HG03064 (cell line): ENCODE data around the gene MXD4.
"Not testable (repeated sequence)": the region's sequence is repeated elsewhere in the genome, so short reads cannot be mapped to it uniquely, and the experiment has no call there.

Experiments
- ATAC-seq: cut with Tn5 transposase; IDR thresholded peaks from one replicate; pipeline ENCODE4 v1.9.1; 2021; ENCODE audit warnings: low read depth; ENCODE audit not compliant: unreplicated experiment

The MXD4 gene

DNA sequence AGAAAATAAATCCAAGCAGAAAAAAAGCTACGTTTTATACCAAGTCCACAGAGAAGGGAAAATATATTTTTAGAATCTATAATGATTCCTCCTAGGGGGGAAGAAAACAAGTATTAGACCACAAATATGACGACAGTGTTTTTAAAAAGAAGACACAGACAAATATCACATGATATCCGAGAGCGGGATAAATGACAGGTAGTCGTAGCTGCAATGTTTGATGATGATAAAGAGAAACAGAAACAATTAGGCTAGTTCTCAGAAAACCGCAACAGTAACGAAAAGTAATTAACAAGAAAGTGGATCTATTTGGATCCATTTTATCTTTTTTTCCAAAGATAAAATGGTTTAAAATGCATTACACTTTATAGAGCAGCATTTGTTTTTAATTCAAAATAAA lies 20.9 kb downstream of the MXD4 start:
- no peak for ATAC-seq

DNA sequence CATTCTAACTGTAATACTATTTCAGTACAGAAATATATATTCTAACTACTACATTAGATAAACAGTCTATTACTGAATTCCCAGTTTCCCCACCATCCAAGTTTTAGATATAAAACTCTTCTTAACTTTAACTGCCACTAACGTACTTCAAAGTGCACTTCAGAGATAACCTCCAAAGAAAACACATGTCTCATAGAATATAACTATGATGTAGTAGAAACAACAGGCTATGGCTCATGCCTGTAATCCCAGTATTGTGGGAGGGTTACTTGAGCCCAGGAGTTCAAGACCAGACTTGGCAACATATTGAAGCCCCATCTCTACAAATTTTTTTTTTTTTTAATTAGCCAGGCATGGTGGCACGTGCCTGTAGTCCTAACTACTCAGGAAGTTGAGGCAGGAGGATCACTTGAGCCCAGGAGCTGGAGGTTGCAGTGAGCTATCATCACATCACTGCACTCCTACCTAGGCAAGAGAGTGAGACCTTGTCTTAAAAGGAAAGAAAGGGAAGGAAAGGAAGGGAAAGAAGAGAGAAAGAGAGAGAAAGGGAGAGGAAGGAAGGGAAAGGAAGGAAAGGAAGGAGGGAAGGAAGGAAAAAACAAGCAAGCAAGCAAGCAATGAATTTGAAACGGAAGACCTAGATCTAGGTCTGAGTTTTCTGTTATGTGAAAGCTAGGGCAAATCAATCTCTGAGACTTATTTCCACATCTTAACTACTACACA lies 24.8 kb downstream of the MXD4 start:
- ATAC-seq = no peak

DNA sequence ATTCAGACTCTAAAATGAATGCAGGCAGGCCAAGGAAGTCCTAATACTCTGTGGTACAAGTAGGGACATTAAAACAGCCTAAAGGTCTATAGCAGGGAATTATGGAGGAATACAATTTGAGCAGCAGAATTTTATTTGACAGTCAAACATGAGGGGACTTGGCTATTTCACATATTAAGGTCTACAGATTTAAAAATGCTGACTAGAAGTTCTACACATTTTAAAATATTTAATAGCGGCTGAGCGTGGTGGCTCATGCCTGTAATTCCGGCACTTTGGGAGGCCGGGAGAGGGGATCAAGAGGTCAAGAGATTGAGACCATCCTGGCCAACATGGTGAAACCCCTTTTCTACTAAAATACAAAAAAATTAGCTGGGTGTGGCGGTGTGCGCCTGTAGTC lies 30.8 kb downstream of the MXD4 start:
- no peak for ATAC-seq

DNA sequence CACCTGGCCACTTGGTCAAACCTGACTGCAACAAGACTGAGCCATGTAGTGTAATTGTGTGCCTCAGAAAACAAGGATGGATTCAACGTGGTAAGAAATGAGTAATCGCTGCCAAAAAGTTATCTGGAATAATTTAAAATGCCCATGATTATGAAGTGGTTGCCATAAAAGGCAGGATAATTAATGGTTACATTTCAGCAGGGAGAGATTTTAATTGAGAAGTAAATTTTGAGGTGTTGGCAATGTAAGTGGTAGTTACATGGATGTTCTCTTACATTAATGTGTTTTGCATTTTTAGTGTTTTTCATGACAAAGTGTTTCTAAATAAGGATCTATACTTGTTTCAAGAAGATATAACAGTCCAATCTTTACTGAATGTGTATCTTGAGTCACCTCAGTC lies 35.6 kb downstream of the MXD4 start:
- no peak for ATAC-seq

DNA sequence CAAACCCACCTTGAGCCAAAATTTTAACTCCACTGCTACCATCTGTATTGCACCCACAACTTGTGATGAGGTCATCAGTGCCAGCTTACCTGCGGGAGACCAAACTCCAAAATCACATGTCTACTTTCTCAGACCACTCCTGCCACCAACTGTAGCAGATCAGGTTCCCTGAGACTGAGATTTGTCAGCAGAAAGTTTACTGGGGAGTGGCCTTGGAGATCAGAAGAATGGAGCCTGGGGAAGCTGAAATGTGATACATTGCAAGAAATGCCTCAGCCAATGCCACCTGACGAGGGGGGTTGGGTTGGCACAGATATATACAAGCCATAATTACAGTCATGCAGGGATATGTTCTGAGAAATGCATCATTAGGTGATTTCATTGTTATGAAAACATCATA lies 39.1 kb downstream of the MXD4 start:
- ATAC-seq = no peak

DNA sequence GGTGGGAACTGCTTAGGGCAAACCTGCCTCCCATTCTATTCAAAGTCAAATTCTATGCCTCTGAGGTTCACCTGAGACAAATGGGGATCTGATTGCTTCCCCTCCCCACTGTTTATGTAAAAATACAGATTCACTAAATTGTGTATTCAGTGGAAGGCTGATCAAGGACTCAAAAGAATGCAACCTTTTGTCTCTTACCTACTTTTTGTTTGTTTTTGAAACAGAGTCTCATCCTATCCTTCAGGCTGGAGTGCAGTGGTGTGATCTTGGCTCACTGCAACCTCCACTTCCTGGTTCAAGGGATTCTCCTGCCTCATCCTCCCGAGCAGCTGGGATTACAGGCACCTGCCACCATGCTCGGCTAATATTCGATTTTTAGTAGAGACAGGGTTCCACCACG lies 40.5 kb downstream of the MXD4 start:
- not testable (repeated sequence) for ATAC-seq

DNA sequence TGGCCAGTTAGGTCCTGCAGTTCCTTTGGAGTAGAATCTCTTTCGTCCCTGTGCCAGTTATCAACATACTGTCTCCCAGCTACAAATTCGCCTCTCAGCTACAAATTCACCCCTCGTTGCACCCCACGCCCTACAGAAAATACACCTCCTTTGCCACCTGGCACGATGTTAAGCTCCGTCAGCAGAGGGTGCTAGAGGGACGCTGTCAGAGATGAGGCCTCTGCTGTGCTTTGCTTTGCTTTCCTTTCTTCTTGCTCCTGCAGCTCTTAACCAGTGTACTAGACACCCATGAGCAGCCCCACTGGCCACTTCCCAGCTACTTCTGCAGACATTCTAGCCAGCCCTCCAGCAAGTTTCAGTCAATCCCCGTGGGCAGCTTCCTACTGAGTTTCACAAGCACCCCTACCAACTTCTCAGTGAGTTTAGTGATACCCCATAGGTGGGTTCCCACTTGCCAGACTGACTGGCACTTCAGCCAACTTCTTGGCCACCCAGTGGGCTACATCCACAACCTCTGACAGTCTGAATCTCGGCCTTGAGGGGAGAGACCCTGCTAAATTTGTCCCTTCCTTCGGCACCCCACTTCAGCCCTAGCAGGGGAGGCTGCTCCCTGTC lies 41.8 kb downstream of the MXD4 start:
- ATAC-seq = no peak

DNA sequence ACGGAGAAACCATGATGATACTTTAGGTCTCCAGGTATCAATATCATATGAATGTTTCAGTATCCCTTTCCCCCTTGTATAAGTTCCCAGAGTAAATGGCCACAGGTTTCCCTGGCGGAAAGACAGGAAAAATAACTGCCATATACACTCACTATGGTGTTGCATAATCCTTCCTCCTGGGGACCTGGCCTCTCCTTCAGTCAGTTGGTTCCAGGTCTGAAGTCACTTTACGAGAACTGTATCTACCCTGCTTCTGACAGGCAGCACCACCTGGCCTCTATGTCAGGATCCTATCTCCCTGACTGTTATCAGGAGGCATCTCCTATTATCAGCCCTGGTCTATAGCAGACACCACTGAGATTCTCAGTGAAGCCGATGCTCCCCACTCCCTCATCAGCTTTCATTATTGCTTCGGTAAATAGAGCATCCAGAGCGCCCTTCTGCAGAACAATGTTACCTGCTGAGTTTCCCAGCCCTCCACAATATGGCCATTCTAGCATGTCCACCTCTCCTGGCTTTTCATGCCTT lies 42.6 kb downstream of the MXD4 start:
- ATAC-seq = no peak

DNA sequence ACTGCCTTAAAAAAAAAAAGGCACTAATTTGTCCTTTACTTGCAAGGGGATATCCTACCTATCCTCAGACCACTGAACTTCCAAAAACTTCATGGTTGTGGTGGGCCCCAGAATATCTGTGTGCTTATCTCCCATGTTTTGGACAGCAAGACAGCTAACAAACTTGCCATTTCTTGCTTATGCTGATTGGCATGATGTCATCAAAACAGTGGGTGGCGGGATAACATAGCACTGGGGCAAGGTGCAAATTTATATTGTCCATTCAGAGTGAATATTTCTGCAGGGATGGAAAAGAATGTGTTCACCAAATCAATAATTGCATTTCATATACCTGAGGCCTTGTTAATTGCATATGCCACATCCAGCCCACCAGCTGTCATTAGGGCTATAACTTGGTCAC lies 43.5 kb downstream of the MXD4 start:
- no peak for ATAC-seq

DNA sequence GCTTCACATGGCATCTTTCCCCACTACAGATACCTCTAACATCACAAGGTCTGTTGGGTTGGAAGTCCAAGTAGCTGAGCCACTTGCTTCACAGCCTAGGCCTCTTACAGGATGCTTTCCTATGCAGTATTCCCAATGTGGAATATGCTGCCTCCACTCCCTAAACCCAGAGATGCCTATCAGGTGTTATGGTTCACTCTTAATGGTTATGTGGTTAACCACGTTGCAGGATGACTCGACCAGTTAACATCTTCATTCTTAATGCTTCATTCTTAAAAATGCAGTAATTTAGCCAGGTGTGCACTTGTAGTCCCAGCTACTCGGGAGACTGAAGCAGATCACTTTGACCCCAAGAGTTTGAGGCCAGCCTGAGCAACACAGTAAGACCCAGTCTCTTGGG lies 44.2 kb downstream of the MXD4 start:
- ATAC-seq = no peak

DNA sequence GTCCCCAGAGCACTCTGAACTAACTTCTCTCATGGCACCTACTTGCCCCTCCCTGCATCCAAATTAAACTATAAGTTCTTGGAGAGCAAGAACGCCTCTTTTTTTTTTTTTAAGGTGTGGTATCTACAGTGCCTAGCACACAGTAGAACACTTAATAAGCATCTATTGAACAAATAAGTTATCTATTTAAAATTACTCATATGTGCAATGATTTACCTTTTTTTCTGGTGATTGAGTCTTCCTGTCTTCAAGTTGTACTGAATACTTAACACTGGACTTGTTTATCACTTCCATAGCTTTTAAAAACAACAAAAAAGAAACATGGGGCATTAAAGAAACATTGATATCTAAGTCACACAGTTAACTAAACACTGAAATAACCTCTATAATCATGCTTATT lies 49.1 kb downstream of the MXD4 start:
- ATAC-seq = no peak

DNA sequence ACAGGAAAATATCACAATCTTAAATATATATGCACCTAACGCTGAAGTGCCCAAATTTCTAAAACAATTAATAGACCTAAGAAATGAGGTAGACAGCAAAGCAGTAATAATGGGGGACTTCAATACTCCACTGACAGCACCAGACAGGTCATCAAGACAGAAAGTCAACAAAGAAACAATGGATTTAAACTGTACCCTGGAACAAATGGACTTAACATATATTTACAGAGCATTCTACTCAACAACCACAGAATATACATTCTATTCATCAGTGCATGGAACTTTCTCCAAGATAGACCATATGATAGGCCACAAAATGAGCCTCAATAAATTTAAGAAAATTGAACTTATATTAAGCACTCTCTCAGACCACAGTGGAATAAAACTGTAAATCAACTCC lies 59.1 kb downstream of the MXD4 start:
- not testable (repeated sequence) for ATAC-seq
